GM19240 (cell line): ENCODE measurements around the gene HS3ST2.
"Not testable (repeated sequence)": the region's sequence is repeated elsewhere in the genome, so short reads cannot be mapped to it uniquely, and the experiment has no call there.

Source experiments
- DNase-seq: peaks from one replicate; pipeline ENCODE4 v3.0.0; 2011; ENCODE audit warnings: low spot score; ENCODE audit not compliant: insufficient read length

HS3ST2 gene

DNA sequence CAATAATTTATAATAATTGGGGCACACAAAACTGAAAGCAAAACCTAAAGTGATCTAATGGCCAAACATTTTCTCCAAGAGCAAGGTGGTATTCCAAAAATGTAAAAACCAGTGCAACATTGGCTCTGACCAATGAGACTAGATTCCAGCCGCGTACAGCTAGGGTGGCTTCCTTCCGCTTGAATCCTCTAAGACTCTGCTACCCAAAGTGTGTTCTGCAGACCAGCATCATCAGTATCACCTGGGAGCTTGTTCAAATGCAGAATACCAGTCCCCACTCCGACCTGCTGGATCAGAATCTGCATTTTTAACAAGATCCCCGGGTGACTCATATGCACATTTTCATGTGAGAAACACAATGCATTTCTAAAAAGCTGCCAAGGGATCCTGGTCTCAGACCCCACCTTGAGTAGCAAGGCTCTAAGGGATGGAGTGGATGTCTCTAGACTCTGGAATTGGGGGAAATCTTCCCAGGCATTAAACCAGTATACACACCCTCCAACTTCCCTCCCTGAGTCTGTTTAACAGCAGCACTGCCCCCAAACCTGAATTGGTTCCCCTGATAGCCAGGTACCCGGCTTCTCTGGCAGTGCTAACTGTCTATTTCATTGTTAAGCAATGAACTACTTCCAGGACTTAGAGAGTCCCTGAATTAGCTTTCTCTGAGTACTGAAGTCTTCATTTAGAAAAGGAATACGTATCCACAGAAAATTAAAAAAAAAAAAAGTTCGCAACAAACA is 118.2 kb downstream of the HS3ST2 start:
- DNase-seq = no peak

DNA sequence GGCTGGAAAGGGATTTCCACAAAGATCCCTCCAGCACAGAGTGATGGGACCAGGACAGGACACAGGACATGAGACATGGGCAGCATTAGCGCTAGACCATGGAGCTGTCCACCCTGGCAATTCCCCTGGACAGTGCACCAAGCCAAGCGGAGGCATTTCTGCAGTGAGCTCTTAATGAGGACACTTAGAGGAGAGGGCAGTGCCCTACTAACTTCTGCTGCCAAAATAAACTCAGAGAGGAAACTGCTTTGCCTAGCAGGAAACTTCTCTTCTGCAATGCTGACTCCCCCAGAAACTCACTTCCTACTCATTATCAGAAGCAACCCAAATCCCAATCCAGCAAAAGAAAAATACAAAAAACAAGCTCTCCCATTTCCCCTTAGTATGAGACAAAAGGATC is 119.2 kb downstream of the HS3ST2 start:
- DNase-seq = no peak

DNA sequence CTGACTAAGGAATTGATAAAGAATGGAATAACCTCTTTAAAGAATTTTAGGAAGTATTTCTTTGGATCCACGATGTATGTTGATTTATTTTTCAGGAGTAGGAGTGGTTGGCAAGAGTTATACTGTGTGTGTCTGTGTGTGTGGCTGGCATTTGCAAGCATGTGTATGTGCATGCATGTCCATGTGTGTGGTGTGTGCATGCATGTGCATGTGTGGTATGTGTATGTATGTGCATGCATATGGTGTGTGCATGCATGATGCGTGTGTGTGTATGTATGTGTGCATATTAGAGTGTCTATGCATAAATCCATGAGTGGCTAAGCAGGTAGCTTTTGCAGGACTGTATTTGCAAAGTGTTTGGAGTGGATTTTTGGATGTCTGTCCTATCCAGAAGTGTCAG is 120.8 kb downstream of the HS3ST2 start:
- DNase-seq = no peak

DNA sequence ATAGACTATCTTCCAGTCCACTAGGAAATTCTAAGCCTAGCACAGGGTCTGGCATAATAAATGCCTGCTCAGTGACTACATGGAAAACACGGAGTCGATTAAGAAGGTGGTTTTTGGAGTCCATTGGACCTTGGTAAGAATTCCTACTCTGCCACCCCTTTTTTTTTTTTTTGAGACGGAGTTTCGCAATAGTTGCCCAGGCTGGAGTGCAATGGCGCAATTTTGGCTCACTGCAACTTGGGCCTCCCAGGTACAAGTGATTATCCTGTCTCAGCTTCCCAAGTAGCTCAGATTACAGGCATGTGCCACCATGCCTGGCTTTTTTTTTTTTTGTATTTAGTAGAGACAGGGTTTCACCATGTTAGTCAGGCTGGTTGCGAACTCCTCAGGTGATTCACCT is 123.2 kb downstream of the HS3ST2 start:
- DNase-seq = no peak

DNA sequence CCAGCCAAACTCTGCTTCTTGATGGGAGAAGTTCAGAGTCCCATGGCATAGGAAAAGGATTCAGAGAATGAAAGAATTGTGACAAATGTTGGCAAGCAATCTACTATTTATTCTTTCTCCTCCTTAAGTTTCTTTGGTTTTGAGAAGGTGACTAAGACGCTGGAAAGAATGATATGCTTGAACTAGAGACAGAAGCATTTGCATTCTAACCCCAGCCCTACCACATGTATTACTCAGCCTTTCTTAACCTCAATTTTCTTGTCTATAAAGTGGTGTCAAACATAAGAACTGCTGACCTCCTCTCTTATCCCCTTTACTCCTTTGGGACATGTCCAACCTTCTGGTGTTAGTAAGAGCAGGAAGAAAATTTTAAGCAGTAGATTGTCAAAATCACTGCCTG is 124.7 kb downstream of the HS3ST2 start:
- no peak for DNase-seq

DNA sequence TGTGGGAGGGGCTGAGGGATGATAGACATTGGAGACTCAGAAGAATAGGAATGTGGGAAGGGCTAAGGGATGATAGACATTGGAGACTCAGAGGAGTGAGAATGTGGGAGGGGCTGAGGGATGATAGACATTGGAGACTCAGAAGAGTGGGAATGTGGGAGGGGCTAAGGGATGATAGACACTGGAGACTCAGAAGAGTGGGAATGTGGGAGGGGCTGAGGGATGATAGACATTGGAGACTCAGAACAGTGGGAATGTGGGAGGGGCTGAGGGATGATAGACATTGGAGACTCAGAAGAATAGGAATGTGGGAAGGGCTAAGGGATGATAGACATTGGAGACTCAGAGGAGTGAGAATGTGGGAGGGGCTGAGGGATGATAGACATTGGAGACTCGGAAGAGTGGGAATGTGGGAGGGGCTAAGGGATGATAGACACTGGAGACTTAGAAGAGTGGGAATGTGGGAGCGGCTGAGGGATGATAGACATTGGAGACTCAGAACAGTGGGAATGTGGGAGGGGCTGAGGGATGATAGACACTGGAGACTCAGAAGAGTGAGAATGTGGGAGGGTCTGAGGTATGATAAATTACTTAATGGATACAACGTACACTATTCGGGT is 125.9 kb downstream of the HS3ST2 start:
- DNase-seq = not testable (repeated sequence)

DNA sequence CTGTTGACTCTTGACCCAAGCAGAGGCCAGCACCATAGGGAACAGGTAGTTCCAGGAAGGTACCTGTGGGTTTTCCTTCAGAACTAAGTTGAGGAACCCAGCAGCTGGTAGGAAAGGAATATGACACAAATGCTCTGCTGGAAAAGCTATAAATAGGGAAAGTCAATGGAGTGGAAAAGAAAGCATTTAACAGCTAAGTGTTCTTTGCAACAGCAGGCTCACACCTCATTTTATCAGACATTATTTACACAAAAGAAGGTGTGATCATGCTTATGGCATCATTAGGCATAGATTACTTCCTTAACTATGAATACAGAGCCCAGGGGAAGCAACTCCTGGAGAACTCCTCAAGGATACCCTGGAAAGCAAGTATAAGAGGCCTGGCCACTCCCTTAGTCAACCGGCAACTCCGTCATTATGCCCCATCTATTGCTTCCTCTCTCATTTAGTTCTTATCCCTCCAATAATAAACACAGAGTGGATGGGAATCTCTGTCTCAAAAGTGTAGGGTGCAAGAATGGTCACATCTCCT is 128.1 kb downstream of the HS3ST2 start:
- DNase-seq = no peak

DNA sequence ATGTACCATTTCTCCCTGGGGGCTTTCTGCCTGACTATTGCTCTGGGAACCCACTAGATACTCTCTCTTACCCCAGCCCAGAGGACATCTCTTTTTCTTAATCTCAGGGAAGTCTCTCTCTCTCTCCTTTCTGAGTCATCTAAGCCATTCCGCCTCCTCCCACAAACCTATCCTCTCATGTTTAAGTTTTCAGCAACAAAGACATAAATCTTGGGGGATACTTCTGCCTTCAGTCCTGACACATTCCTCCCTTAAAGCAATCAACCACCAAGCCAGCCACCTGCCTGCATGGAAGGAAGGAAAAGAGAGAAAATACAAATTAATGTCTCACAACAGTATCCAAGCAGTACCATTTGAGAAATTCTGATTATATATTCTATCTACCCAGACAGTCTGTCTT is 128.8 kb downstream of the HS3ST2 start:
- no peak for DNase-seq

DNA sequence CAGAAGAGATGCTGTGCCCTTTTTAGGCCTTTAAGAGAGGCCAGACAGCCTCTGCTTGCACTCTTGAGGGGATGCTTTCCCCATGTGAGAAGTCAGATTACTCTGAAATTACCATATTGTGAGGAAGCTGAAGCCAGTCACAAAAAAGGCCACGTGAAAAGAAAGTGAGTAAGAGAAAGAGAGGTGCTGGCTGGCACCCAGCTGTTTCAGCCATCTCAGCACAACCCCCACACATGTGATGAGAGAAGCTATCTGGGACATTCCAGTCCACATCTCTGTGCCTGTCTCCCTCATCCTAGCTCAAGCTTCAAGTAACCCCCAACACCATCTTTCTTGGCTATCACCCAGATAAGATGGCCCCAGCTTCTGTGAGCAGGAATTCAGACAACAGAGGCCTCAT is 131.4 kb downstream of the HS3ST2 start:
- no peak for DNase-seq

DNA sequence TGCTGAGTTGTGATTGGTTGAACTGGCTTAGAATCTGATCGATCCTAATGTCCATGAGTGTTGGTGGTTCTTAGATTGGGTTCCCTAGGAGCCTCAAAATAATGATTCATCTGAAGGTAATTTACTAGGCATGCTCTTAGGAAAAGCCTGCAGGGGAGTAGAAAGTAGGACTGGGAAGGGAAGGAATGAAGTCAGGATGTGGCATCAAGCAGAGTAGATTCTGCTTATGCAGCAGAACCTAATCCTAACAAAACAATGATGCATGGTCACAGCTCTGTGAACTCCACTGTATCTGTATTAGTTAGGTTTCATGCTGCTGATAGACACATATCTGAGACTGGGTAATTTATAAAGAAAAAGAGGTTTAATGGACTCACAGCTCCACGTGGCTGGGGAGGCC is 132.5 kb downstream of the HS3ST2 start:
- no peak for DNase-seq

DNA sequence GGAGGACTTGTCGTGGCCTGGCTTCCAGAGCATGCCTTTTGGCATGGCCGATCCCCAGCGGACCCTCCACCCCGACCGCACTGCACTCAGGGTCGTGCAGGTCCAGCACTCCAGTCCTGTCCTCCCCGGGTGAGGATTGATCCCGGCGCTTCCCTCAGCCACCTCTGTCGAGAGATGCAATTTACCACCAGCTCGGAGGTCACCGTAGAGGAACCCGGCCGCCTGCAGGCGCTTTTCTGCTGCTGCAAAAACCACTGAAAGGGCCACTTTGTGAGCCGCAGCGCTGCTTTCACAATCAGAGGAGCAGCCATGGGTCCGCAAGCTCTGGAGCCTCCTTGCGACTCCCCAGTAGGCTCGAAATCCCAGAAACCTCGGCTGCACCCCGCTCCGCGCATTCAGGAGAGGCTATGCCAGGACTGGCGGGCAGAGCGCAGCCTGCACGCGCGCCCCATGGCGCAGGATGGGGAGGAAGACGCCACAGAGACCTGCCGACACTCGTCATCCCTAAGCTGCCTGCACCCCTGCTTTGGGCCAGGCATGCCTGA is 134.2 kb downstream of the HS3ST2 start:
- DNase-seq = no peak

DNA sequence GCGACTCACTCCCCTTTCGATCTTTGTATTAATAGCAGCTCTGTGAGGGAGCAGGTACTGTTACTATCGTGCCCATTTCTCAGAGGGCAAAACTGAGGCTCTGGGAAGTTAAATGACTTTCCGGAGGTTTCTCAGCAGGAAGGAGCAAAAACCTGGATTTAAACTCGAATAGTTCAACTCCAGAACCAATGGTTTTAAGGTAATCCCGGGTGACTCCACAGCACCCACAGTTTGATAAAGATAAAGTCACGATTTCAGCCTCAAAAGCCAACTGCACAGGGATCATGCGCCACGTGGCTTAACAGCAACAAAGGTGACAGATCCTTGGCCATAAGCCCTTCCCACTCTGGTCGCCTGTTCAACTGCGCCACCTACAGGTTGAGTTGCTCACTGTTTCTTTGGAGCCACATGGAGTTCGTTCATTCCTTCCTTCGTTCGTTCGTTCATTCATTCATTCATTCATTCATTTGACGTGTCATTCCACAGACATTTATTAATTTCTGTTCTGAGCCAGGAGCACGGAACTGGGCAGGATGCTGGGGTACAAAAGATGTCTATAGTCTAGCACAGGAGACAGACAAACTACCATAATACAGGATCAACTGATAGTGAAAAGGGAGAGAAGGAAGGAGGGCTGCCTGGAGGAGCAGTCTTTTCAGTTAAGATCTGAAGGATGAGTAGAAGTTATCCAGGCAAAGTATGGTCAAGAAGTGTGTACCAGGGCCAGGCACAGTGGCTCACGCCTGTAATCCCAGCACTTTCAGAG is 134.8 kb downstream of the HS3ST2 start:
- peak; percentile 52 for DNase-seq

DNA sequence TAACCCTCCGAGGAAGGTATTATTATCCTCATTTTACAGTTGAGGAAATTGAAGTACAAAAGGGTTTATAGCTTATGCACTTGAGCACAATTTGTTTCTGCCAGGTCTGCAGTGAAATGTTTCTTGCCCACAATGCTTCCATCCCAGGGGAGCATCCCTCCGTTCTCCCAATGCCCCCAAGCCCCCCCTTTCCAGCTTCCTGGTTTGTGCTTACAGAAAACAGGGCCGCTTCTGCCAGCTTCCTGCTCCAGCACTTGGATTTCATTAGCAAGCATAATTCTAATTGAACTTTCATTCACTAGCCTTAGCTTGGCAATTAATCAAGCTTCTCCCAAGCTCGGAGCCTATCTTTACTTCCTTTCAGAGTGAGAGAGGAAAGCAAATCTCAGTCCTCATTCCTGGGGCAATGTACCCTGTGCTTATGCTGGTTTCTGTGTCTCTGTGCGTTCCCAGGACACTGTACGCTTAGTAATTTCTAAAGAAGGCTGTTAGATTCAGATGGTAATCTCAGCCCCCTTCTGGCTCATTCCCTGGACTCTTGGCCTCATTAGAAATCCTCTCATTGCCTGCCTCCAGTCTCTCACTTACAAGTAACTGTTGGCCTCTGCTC is 141.6 kb downstream of the HS3ST2 start:
- DNase-seq = no peak

DNA sequence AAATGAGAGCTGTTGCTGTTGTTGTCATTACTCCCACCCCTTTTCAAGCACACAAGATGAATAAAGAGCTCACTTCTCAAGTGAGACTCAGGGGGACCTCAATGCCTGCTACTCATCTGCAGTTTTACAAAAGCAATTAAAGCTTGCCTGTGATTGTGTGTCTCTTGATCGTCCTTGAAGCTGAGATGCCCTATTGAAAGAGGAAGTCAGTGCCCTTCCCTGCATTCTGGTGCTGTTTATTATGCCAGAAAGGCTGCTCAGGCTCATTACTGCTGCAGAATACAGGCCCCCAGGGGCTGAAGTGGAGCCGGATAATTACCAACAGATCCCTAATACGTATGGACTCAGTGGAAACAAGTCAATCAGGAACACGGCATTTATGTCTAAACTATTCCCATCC is 147.2 kb downstream of the HS3ST2 start:
- DNase-seq = no peak

DNA sequence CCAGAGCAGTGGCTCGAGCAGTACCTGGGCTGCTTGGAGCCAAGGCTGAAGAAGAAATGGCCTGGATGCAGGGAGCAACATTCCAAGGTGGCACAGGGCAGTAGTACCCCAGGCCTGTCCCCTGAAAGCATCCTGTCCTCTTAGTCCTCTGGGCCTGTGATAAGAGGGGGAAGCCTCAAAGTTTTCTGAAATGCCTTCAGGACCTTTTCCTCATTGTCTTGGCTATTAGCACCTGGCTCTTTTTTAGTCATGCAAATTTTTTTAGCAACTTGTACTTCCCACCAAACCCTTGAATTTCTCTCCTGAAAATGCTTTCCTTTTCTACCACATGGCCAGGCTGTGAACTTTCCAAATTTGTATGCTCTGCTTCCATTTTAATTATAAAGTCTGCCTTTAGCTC is 148.9 kb downstream of the HS3ST2 start:
- DNase-seq = no peak
